ENCODE data around the gene NID1.

GRCh38 chr1:236098267-236098666 lies 33.4 kb upstream of the NID1 start:
- TF ChIP-seq CTCF (IDR thresholded peaks at IDR 0.05) = no peak
- TF ChIP-seq POLR2A (IDR thresholded peaks at IDR 0.05) = no peak
- no peak for TF ChIP-seq POLR2AphosphoS5 (IDR thresholded peaks at IDR 0.05)

All from gastroesophageal sphincter (tissue), 3 donors.